SK-N-SH (cell line): ENCODE data around the gene INTS1.

Experiments used
- EP300 ChIP-seq, 2 experiments: IDR thresholded peaks; 2 replicates each; pipeline versions ENCODE4 v1.4.0 to v1.6.1; 2012; ENCODE audit warnings: borderline replicate concordance in 1 of 2, low read depth in 1 of 2, low read length in 1 of 2
- FOXM1 ChIP-seq: IDR thresholded peaks from 2 replicates; pipeline ENCODE4 v1.4.0; 2012; ENCODE audit warnings: low read depth, mild to moderate bottlenecking
- MAX ChIP-seq: IDR thresholded peaks from 2 replicates; pipeline ENCODE4 v1.4.0; 2012; ENCODE audit warnings: low read depth
- MXI1 ChIP-seq: IDR thresholded peaks from 2 replicates; pipeline ENCODE4 v1.6.1; 2012; ENCODE audit warnings: mild to moderate bottlenecking, low read depth, low read length, improper control_type of control experiment
- TCF12 ChIP-seq: IDR thresholded peaks from 2 replicates; pipeline ENCODE4 v1.4.0; 2012
- TF ChIP-seq, protein P1 (sequence below): fragments of 200-600 bp; sonication (generic); IDR thresholded peaks from 2 replicates; pipeline ENCODE4 v1.6.1; 2017; ENCODE audit warnings: antibody characterized with exemption, mild to moderate bottlenecking, moderate library complexity
- TF ChIP-seq, protein P2 (sequence below): IDR thresholded peaks from 2 replicates; pipeline ENCODE4 v1.6.1; 2012; ENCODE audit warnings: mild to moderate bottlenecking, low read depth, low read length, moderate library complexity

DNA sequence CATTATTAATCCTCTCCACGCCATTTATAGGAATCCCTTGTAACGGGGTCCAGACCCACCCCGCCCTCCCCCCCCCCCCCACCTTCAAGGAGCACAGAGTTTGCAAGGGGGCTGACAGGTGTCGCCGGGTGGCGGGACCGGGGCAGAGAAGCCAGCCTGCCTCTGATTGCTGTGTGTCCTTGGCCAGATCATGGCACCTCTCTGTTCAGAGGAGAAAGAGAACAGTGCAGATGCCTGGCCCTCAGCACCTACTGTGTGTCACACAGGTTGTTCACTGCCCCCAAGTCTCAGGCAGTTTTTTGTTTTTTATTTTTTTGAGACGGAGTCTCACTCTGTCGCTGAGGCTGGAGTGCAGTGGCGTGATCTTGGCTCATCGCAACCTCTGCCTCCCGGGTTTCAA, 39.5 kb downstream of the INTS1 start:
- TF ChIP-seq FOXM1: no peak
- TF ChIP-seq, protein P1, sequence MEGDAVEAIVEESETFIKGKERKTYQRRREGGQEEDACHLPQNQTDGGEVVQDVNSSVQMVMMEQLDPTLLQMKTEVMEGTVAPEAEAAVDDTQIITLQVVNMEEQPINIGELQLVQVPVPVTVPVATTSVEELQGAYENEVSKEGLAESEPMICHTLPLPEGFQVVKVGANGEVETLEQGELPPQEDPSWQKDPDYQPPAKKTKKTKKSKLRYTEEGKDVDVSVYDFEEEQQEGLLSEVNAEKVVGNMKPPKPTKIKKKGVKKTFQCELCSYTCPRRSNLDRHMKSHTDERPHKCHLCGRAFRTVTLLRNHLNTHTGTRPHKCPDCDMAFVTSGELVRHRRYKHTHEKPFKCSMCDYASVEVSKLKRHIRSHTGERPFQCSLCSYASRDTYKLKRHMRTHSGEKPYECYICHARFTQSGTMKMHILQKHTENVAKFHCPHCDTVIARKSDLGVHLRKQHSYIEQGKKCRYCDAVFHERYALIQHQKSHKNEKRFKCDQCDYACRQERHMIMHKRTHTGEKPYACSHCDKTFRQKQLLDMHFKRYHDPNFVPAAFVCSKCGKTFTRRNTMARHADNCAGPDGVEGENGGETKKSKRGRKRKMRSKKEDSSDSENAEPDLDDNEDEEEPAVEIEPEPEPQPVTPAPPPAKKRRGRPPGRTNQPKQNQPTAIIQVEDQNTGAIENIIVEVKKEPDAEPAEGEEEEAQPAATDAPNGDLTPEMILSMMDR: no peak
- TF ChIP-seq MXI1: no peak
- TF ChIP-seq, protein P2, sequence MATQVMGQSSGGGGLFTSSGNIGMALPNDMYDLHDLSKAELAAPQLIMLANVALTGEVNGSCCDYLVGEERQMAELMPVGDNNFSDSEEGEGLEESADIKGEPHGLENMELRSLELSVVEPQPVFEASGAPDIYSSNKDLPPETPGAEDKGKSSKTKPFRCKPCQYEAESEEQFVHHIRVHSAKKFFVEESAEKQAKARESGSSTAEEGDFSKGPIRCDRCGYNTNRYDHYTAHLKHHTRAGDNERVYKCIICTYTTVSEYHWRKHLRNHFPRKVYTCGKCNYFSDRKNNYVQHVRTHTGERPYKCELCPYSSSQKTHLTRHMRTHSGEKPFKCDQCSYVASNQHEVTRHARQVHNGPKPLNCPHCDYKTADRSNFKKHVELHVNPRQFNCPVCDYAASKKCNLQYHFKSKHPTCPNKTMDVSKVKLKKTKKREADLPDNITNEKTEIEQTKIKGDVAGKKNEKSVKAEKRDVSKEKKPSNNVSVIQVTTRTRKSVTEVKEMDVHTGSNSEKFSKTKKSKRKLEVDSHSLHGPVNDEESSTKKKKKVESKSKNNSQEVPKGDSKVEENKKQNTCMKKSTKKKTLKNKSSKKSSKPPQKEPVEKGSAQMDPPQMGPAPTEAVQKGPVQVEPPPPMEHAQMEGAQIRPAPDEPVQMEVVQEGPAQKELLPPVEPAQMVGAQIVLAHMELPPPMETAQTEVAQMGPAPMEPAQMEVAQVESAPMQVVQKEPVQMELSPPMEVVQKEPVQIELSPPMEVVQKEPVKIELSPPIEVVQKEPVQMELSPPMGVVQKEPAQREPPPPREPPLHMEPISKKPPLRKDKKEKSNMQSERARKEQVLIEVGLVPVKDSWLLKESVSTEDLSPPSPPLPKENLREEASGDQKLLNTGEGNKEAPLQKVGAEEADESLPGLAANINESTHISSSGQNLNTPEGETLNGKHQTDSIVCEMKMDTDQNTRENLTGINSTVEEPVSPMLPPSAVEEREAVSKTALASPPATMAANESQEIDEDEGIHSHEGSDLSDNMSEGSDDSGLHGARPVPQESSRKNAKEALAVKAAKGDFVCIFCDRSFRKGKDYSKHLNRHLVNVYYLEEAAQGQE: no peak
- TF ChIP-seq MAX: no peak
- TF ChIP-seq TCF12: no peak
- TF ChIP-seq EP300 (IDR thresholded peaks at IDR 0.05; ENCODE audit: borderline replicate concordance in 1 of 2, low read depth in 1 of 2, low read length in 1 of 2): no peak
